Umbilical cord (tissue), 2 donors: ENCODE measurements around the gene TOR1B. TPM values are rescaled to one million over a fixed set of nuclear protein-coding genes. Genes with fewer than 3 reads are reported as not detected.
"Not testable (repeated sequence)": the region's sequence is repeated elsewhere in the genome, so short reads cannot be mapped to it uniquely, and the experiment has no call there.

Experiments
- DNase-seq: peaks from one replicate; pipeline ENCODE4 v3.0.0-alpha.2; 2015; ENCODE audit warnings: low spot score
- total RNA-seq: library from RNA; depleted of rRNA; stranded (reverse); fragments of >200 nt; gene quantifications from one replicate; pipeline ENCODE4 v1.2.3, GENCODE V29; 2014; ENCODE audit warnings: low replicate concordance; ENCODE audit not compliant: insufficient read depth

TOR1B gene
- 29.4 TPM for total RNA-seq

- DNase-seq: peak; percentile 97
Observed at GRCh38 chr9:129802833-129803675, at the start of gene TOR1B. TSS of gene TOR1B (plus strand) at chr9:129803184. CDS start at chr9:129803213, 29 bp downstream.

GRCh38 chr9:129755151-129755550 lies 47.8 kb upstream of the TOR1B start:
- DNase-seq: no peak

- no peak for DNase-seq
Observed at GRCh38 chr9:129756191-129756590, 46.8 kb upstream of the TOR1B start.

- no peak for DNase-seq
Observed at GRCh38 chr9:129757045-129757444, 45.9 kb upstream of the TOR1B start.

GRCh38 chr9:129759319-129759718 lies 43.7 kb upstream of the TOR1B start:
- DNase-seq: no peak

GRCh38 chr9:129759804-129760502 lies 43.0 kb upstream of the TOR1B start:
- no peak for DNase-seq

GRCh38 chr9:129760784-129761183 lies 42.2 kb upstream of the TOR1B start:
- DNase-seq: not testable (repeated sequence)

GRCh38 chr9:129761293-129761900 lies 41.6 kb upstream of the TOR1B start:
- DNase-seq: peak; percentile 86

GRCh38 chr9:129761901-129762369 lies 41.0 kb upstream of the TOR1B start:
- peak; percentile 68 for DNase-seq

- peak; percentile 81 for DNase-seq
Observed at GRCh38 chr9:129762370-129762984, 40.5 kb upstream of the TOR1B start.

GRCh38 chr9:129762985-129763926 lies 39.7 kb upstream of the TOR1B start:
- DNase-seq: peak; percentile 81

GRCh38 chr9:129765764-129766317 lies 37.1 kb upstream of the TOR1B start:
- DNase-seq: no peak

- DNase-seq: no peak
Observed at GRCh38 chr9:129768486-129768885, 34.5 kb upstream of the TOR1B start.

GRCh38 chr9:129769669-129770068 lies 33.3 kb upstream of the TOR1B start:
- DNase-seq: no peak

- DNase-seq: no peak
Observed at GRCh38 chr9:129770741-129771140, 32.2 kb upstream of the TOR1B start.

- DNase-seq: no peak
Observed at GRCh38 chr9:129773262-129774048, 29.5 kb upstream of the TOR1B start.

- DNase-seq: no peak
Observed at GRCh38 chr9:129774791-129775447, 28.1 kb upstream of the TOR1B start.

- no peak for DNase-seq
Observed at GRCh38 chr9:129775448-129775798, 27.6 kb upstream of the TOR1B start.

- DNase-seq: not testable (repeated sequence)
Observed at GRCh38 chr9:129776096-129776495, 26.9 kb upstream of the TOR1B start.
